GM12878 (cell line): ENCODE measurements around the gene CSDE1. TPM values are rescaled to one million over a fixed set of nuclear protein-coding genes. Genes with fewer than 3 reads are reported as not detected.

Experiments used
- ATAC-seq: fragments of 200-7000 bp; cut with Tn5 transposase; 3 replicates; pipeline ENCODE4 v1.9.1; 2020; ENCODE audit warnings: mild to moderate bottlenecking, moderate library complexity
- BruUV-seq: library from RNA; stranded (reverse); fragments of 400-500 nt; replicated peaks from 2 replicates; lab custom pipeline; 2021; lab: Mats Ljungman, UMichigan
- CTCF ChIA-PET: fragments of 300-600 bp; sonication (Branson Sonifier 250); formaldehyde crosslinking; extraction: SDS; loops from one replicate; lab custom pipeline; 2021; ENCODE audit warnings: inconsistent platforms; lab: Yijun Ruan, JAX
- POLR2A ChIA-PET: fragments of 350-600 bp; formaldehyde crosslinking; extraction: SDS; loops from one replicate; lab custom pipeline; 2021; ENCODE audit warnings: inconsistent platforms; lab: Charles Lee
- RAD21 ChIA-PET: fragments of 300-600 bp; sonication (Branson Sonifier 250); formaldehyde crosslinking; loops from one replicate; lab custom pipeline; 2023; ENCODE audit warnings: antibody characterized with exemption; ENCODE audit not compliant: unreplicated experiment; lab: Charles Lee
- SMC1A ChIA-PET: fragments of 300-600 bp; sonication (Branson Sonifier 250); formaldehyde crosslinking; loops from one replicate; lab custom pipeline; 2023; ENCODE audit not compliant: unreplicated experiment, uncharacterized antibody; lab: Charles Lee
- DNase-seq: peaks from one replicate; pipeline ENCODE4 v3.0.0-alpha.2; 2011; ENCODE audit warnings: low read depth, low spot score
- FAIRE-seq: peaks from 3 replicates; lab custom pipeline; 2011; peaks lifted over from hg19 to GRCh38; lab: Jason Lieb, UNC
- H2AFZ ChIP-seq: 2 replicates; pipeline ENCODE4 v1.6.0; 2011; ENCODE audit warnings: low read depth, low read length, control low read depth; ENCODE audit not compliant: control insufficient read depth
- H3K27ac ChIP-seq: 2 replicates; pipeline ENCODE4 v1.5.1; 2011; ENCODE audit warnings: control low read depth; ENCODE audit not compliant: control insufficient read depth, insufficient read depth
- H3K27me3 ChIP-seq, 2 experiments: replicated peaks in 1 of 2; 2 replicates each; pipeline versions ENCODE4 v1.6.0 to v1.6.1; 2011; ENCODE audit warnings: low read length in 1 of 2; ENCODE audit not compliant: control insufficient read depth in 2 of 2, insufficient read depth in 2 of 2
- H3K36me3 ChIP-seq, 2 experiments: 2 replicates each; pipeline ENCODE4 v1.5.1; 2011; ENCODE audit warnings: low read length in 1 of 2; ENCODE audit not compliant: control insufficient read depth in 2 of 2, insufficient read depth in 2 of 2
- H3K4me1 ChIP-seq: 2 replicates; pipeline ENCODE4 v1.6.1; 2011; ENCODE audit warnings: mild to moderate bottlenecking, low read length, moderate library complexity, mixed read lengths; ENCODE audit not compliant: control insufficient read depth, insufficient read depth
- H3K4me2 ChIP-seq: 2 replicates; pipeline ENCODE4 v1.6.0; 2011; ENCODE audit warnings: control low read depth; ENCODE audit not compliant: control insufficient read depth, insufficient read depth
- H3K4me3 ChIP-seq: fragments of 200-600 bp; sonication (generic); 2 replicates; pipeline ENCODE4 v1.5.1; 2016
- H3K79me2 ChIP-seq: 2 replicates; pipeline ENCODE4 v1.6.0; 2011; ENCODE audit warnings: low read length; ENCODE audit not compliant: control insufficient read depth, insufficient read depth
- H3K9ac ChIP-seq: 2 replicates; pipeline ENCODE4 v1.8.0; 2011; ENCODE audit warnings: low read length, control low read depth, mixed read lengths; ENCODE audit not compliant: control insufficient read depth, insufficient read depth
- H3K9me3 ChIP-seq: replicated peaks from 3 replicates; pipeline ENCODE4 v1.5.1; 2011; ENCODE audit warnings: mild to moderate bottlenecking, low read length; ENCODE audit not compliant: control insufficient read depth, insufficient read depth
- H4K20me1 ChIP-seq: 2 replicates; pipeline ENCODE4 v1.6.0; 2011; ENCODE audit not compliant: control insufficient read depth, insufficient read depth
- ASH2L ChIP-seq: fragments of 300-600, 200-600 bp; sonication (generic); IDR thresholded peaks from 2 replicates; pipeline ENCODE4 v1.6.1; 2017; ENCODE audit warnings: low read depth, mild to moderate bottlenecking, borderline replicate concordance
- ATF7 ChIP-seq: fragments of 450-650 bp; IDR thresholded peaks from 2 replicates; pipeline ENCODE4 v1.6.1; 2016; ENCODE audit warnings: low read depth, mild to moderate bottlenecking
- CHD1 ChIP-seq: IDR thresholded peaks from 2 replicates; pipeline ENCODE4 v1.6.1; 2012; ENCODE audit warnings: low read depth, low read length, improper control_type of control experiment
- MEF2B ChIP-seq: fragments of 450-650 bp; IDR thresholded peaks from 2 replicates; pipeline ENCODE4 v1.6.1; 2018; ENCODE audit warnings: mild to moderate bottlenecking, moderate library complexity; ENCODE audit not compliant: partially characterized antibody, poor library complexity, severe bottlenecking
- PAX8 ChIP-seq: fragments of 450-650 bp; IDR thresholded peaks from 2 replicates; pipeline ENCODE4 v1.6.1; 2017; ENCODE audit warnings: mild to moderate bottlenecking, moderate library complexity
- RAD21 ChIP-seq: IDR thresholded peaks from 2 replicates; pipeline ENCODE4 v1.6.1; 2011; ENCODE audit warnings: mild to moderate bottlenecking, low read depth, low read length, moderate library complexity; ENCODE audit not compliant: insufficient read depth
- RB1 ChIP-seq: fragments of 450-650 bp; formaldehyde crosslinking; IDR thresholded peaks from 2 replicates; pipeline ENCODE4 v1.6.1; 2017; ENCODE audit warnings: mild to moderate bottlenecking, borderline replicate concordance
- RELA ChIP-seq: fragments of 450-650 bp; IDR thresholded peaks from 2 replicates; pipeline ENCODE4 v1.8.0; 2014; ENCODE audit warnings: borderline replicate concordance; ENCODE audit not compliant: partially characterized antibody
- SUPT20H ChIP-seq: IDR thresholded peaks from 2 replicates; pipeline ENCODE4 v1.6.1; 2011; ENCODE audit warnings: low read depth, mild to moderate bottlenecking, low read length, moderate library complexity, borderline replicate concordance; ENCODE audit not compliant: control insufficient read depth
- TAF1 ChIP-seq: IDR thresholded peaks from 2 replicates; pipeline ENCODE4 v1.6.1; 2011; ENCODE audit warnings: mild to moderate bottlenecking, low read depth, low read length, borderline replicate concordance
- ZNF274 ChIP-seq: IDR thresholded peaks from one replicate; pipeline ENCODE4 v1.8.0; 2011; ENCODE audit not compliant: insufficient read length, insufficient read depth
- WGBS: methylation state at CpG from one replicate; pipeline ENCODE4 v1.1.6; 2016; ENCODE audit warnings: low lambda C conversion rate; ENCODE audit not compliant: insufficient replicate concordance, insufficient coverage; ENCODE audit errors: missing lambda C conversion rate; 5-methylcytosine and 5-hydroxymethylcytosine counted together
- in situ Hi-C: fragments of 300-500 bp; cut with MboI; formaldehyde crosslinking; loops from 9 replicates; pipeline ENCODE4 v1.14.3; 2018; ENCODE audit warnings: mixed read lengths
- intact Hi-C: fragments of 100-400 bp; cut with micrococcal nuclease; formaldehyde crosslinking; loops from one replicate; pipeline ENCODE4 v1.14.2; 2022; ENCODE audit not compliant: unreplicated experiment
- polyA plus RNA-seq, 11 experiments: library from polyadenylated mRNA; depleted of rRNA in 4 of 11; unstranded in 6 of 11; stranded (reverse) in 5 of 11; fragments of >200 nt; fragmentation: Nextera tagmentation in 4 of 11; fragmentation: Illumina TruSeq in 1 of 11; extraction: Ambion mirVana in 4 of 11; extraction: Trizol in 1 of 11; gene quantifications; 1 replicate in 1 of 11; 2 replicates in 10 of 11; pipeline versions ENCODE4 v1.2.1 to v1.2.3, GENCODE V29; 2011 to 2016; ENCODE audit warnings: inconsistent platforms in 2 of 11, missing spikeins in 2 of 11, low read depth in 1 of 11
- total RNA-seq, 4 experiments: library from RNA; depleted of rRNA in 3 of 4; stranded (reverse); fragments of >200 nt in 3 of 4; fragmentation: Illumina TruSeq in 1 of 4; extraction: Trizol in 1 of 4; gene quantifications; 2 replicates each; pipeline versions ENCODE4 v1.2.1 to v1.2.3, GENCODE V29; 2013 to 2021
- TF ChIP-seq, protein P1 (sequence below): fragments of 450-650 bp; formaldehyde crosslinking; IDR thresholded peaks from 2 replicates; pipeline ENCODE4 v1.4.0; 2020; ENCODE audit warnings: mild to moderate bottlenecking, moderate library complexity
- TF ChIP-seq, protein P2 (sequence below): fragments of 450-650 bp; formaldehyde crosslinking; IDR thresholded peaks from 2 replicates; pipeline ENCODE4 v1.4.0; 2022; ENCODE audit warnings: mild to moderate bottlenecking, moderate library complexity
- TF ChIP-seq, protein P3 (sequence below): fragments of 150-350 bp; IDR thresholded peaks from 2 replicates; pipeline ENCODE4 v1.6.1; 2016; ENCODE audit warnings: low read depth, low read length

CSDE1 gene
- total and polyA plus RNA-seq, 10 of the 15 experiments (the other 5 are each of a cell fraction or from before 2014, with no cell fraction given): 130 to 390 (median 246) TPM

DNA sequence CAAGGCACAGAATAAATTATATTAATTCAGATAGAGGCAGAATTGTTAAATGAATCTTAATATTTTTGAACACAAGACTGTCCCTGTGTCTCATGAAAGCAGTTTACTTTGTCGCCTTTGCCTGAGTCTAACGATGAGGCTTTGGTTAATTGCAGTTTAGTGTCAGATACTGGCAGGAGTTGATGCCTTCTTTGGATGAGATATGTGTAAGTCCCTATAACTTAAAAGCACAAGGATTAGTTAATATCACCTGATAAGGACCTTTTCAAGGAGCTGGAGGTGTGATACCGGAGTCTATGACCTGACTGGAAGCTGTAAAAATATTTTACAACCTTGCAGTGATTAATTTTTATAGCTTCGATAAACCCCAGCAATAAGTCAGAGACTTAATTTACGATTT lies 24.7 kb upstream of the CSDE1 start:
- ATAC-seq: no peak
- RAD21 ChIA-PET: interaction anchor here (0.9 kb wide), 1 partner anchor 67 kb away, joined by 4 read pairs; no protein-coding TSS in a partner anchor
- BruUV-seq: no TSS peak
- FAIRE-seq: no peak
- CTCF ChIA-PET: interaction anchor here (0.5 to 1.0 kb wide), 3 partner anchors 9 to 634 kb away, joined by 3 to 4 read pairs (median 3); no protein-coding TSS in a partner anchor
- Histone ChIP-seq H3K9ac (no peak overlapping the region), H4K20me1 (no peaks in the 10 kb centered on the region), H3K36me3 (peaks cover 0 to 5% of the 10 kb centered on the region in 2 experiments; a peak in 1 of 4 replicates), H3K79me2 (peaks cover 17% of the 10 kb centered on the region), H3K4me2 (no peak overlapping the region), H2AFZ (no peak overlapping the region), H3K4me1 (no peaks in the 10 kb centered on the region; the same call in 1 of the 2 replicates), H3K9me3 (no peaks in the 10 kb centered on the region), H3K27me3 (no peaks in the 10 kb centered on the region), H3K4me3 (no peak overlapping the region), H3K27ac (no peak overlapping the region)
- POLR2A ChIA-PET: interaction anchor here (1.3 to 2.4 kb wide), 2 partner anchors 25 to 66 kb away, joined by 3 to 15 read pairs; partner anchors contain the start of genes CSDE1 and NRAS
- no peak for DNase-seq
- in situ Hi-C loops: no loop called here
- intact Hi-C loops: no loop called here
- SMC1A ChIA-PET: interaction anchor here (1.4 to 3.1 kb wide), 3 partner anchors 33 to 69 kb away, joined by 4 to 12 read pairs (median 5); partner anchors contain the start of gene NRAS
- WGBS: 67% methylated on average over 5 of the region's 5 CpGs
- no peak for TF ChIP-seq PAX8
- no peak for TF ChIP-seq ASH2L
- no peak for TF ChIP-seq RELA
- TF ChIP-seq RB1: no peak
- TF ChIP-seq SUPT20H: no peak
- TF ChIP-seq, protein P1, sequence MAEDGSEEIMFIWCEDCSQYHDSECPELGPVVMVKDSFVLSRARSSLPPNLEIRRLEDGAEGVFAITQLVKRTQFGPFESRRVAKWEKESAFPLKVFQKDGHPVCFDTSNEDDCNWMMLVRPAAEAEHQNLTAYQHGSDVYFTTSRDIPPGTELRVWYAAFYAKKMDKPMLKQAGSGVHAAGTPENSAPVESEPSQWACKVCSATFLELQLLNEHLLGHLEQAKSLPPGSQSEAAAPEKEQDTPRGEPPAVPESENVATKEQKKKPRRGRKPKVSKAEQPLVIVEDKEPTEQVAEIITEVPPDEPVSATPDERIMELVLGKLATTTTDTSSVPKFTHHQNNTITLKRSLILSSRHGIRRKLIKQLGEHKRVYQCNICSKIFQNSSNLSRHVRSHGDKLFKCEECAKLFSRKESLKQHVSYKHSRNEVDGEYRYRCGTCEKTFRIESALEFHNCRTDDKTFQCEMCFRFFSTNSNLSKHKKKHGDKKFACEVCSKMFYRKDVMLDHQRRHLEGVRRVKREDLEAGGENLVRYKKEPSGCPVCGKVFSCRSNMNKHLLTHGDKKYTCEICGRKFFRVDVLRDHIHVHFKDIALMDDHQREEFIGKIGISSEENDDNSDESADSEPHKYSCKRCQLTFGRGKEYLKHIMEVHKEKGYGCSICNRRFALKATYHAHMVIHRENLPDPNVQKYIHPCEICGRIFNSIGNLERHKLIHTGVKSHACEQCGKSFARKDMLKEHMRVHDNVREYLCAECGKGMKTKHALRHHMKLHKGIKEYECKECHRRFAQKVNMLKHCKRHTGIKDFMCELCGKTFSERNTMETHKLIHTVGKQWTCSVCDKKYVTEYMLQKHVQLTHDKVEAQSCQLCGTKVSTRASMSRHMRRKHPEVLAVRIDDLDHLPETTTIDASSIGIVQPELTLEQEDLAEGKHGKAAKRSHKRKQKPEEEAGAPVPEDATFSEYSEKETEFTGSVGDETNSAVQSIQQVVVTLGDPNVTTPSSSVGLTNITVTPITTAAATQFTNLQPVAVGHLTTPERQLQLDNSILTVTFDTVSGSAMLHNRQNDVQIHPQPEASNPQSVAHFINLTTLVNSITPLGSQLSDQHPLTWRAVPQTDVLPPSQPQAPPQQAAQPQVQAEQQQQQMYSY: no peak
- TF ChIP-seq ATF7: no peak
- TF ChIP-seq, protein P2, sequence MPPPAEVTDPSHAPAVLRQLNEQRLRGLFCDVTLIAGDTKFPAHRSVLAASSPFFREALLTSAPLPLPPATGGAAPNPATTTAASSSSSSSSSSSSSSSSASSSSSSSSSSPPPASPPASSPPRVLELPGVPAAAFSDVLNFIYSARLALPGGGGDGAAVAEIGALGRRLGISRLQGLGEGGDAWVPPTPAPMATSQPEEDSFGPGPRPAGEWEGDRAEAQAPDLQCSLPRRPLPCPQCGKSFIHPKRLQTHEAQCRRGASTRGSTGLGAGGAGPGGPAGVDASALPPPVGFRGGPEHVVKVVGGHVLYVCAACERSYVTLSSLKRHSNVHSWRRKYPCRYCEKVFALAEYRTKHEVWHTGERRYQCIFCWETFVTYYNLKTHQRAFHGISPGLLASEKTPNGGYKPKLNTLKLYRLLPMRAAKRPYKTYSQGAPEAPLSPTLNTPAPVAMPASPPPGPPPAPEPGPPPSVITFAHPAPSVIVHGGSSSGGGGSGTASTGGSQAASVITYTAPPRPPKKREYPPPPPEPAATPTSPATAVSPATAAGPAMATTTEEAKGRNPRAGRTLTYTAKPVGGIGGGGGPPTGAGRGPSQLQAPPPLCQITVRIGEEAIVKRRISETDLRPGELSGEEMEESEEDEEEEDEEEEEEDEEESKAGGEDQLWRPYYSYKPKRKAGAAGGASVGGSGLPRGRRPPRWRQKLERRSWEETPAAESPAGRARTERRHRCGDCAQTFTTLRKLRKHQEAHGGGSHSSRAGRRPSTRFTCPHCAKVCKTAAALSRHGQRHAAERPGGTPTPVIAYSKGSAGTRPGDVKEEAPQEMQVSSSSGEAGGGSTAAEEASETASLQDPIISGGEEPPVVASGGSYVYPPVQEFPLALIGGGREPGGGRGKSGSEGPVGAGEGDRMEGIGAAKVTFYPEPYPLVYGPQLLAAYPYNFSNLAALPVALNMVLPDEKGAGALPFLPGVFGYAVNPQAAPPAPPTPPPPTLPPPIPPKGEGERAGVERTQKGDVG (CRISPR knock-in tag): no peak
- TF ChIP-seq CHD1: no peak
- no peak for TF ChIP-seq TAF1
- no peak for TF ChIP-seq MEF2B
- TF ChIP-seq RAD21: no peak
- TF ChIP-seq, protein P3, sequence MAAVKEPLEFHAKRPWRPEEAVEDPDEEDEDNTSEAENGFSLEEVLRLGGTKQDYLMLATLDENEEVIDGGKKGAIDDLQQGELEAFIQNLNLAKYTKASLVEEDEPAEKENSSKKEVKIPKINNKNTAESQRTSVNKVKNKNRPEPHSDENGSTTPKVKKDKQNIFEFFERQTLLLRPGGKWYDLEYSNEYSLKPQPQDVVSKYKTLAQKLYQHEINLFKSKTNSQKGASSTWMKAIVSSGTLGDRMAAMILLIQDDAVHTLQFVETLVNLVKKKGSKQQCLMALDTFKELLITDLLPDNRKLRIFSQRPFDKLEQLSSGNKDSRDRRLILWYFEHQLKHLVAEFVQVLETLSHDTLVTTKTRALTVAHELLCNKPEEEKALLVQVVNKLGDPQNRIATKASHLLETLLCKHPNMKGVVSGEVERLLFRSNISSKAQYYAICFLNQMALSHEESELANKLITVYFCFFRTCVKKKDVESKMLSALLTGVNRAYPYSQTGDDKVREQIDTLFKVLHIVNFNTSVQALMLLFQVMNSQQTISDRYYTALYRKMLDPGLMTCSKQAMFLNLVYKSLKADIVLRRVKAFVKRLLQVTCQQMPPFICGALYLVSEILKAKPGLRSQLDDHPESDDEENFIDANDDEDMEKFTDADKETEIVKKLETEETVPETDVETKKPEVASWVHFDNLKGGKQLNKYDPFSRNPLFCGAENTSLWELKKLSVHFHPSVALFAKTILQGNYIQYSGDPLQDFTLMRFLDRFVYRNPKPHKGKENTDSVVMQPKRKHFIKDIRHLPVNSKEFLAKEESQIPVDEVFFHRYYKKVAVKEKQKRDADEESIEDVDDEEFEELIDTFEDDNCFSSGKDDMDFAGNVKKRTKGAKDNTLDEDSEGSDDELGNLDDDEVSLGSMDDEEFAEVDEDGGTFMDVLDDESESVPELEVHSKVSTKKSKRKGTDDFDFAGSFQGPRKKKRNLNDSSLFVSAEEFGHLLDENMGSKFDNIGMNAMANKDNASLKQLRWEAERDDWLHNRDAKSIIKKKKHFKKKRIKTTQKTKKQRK: no peak
- TF ChIP-seq ZNF274: no peak
